SK-N-SH treated with all-trans-retinoic acid at 6 μM for 48 hours (cell line): ENCODE measurements around the gene UROS.

Experiments
- ATAC-seq: fragments of 200-7000 bp; cut with Tn5 transposase; 3 replicates; pipeline ENCODE4 v1.9.1; 2020; ENCODE audit warnings: mild to moderate bottlenecking, moderate library complexity
- ARNTL ChIP-seq: fragments of 450-650 bp; formaldehyde crosslinking; IDR thresholded peaks from 2 replicates; pipeline ENCODE4 v1.5.0; 2020; ENCODE audit warnings: low read depth, mild to moderate bottlenecking, moderate library complexity, borderline replicate concordance
- BACH2 ChIP-seq: fragments of 250-450 bp; sonication (Bioruptor Pico); IDR thresholded peaks from 2 replicates; pipeline ENCODE4 v1.9.0; 2021; ENCODE audit warnings: mild to moderate bottlenecking, borderline replicate concordance
- CREB5 ChIP-seq: fragments of 250-450 bp; sonication (Bioruptor Pico); IDR thresholded peaks from 2 replicates; pipeline ENCODE4 v1.5.1; 2020; ENCODE audit warnings: low read depth, mild to moderate bottlenecking, moderate library complexity
- CSDC2 ChIP-seq: fragments of 250-450 bp; sonication (Bioruptor Pico); IDR thresholded peaks from 2 replicates; pipeline ENCODE4 v1.5.0; 2020; ENCODE audit warnings: mild to moderate bottlenecking, moderate library complexity
- ESRRG ChIP-seq: fragments of 250-450 bp; sonication (Bioruptor Pico); IDR thresholded peaks from 2 replicates; pipeline ENCODE4 v1.6.1; 2021; ENCODE audit warnings: mild to moderate bottlenecking
- GLIS3 ChIP-seq: fragments of 250-450 bp; sonication (Bioruptor Pico); IDR thresholded peaks from 2 replicates; pipeline ENCODE4 v1.5.0; 2020; ENCODE audit warnings: mild to moderate bottlenecking, moderate library complexity
- ISL1 ChIP-seq: fragments of 250-450 bp; sonication (Bioruptor Pico); IDR thresholded peaks from 2 replicates; pipeline ENCODE4 v2.1.2; 2022; ENCODE audit warnings: mild to moderate bottlenecking, moderate library complexity
- OSR1 ChIP-seq: fragments of 250-450 bp; sonication (Bioruptor Pico); IDR thresholded peaks from 2 replicates; pipeline ENCODE4 v1.8.0; 2022; ENCODE audit warnings: moderate library complexity, mild to moderate bottlenecking, inconsistent platforms
- PATZ1 ChIP-seq: fragments of 250-450 bp; sonication (Bioruptor Pico); IDR thresholded peaks from 2 replicates; pipeline ENCODE4 v1.8.0; 2020; ENCODE audit warnings: mild to moderate bottlenecking, moderate library complexity, borderline replicate concordance
- PPARA ChIP-seq: fragments of 250-450 bp; sonication (Bioruptor Pico); IDR thresholded peaks from 2 replicates; pipeline ENCODE4 v1.5.0; 2020; ENCODE audit warnings: mild to moderate bottlenecking, borderline replicate concordance
- RARB ChIP-seq: fragments of 250-450 bp; sonication (Bioruptor Pico); IDR thresholded peaks from 2 replicates; pipeline ENCODE4 v1.8.0; 2021; ENCODE audit warnings: mild to moderate bottlenecking, moderate library complexity
- SNAI2 ChIP-seq: fragments of 250-450 bp; sonication (Bioruptor Pico); IDR thresholded peaks from 2 replicates; pipeline ENCODE4 v1.5.0; 2020; ENCODE audit warnings: mild to moderate bottlenecking, moderate library complexity
- TOX ChIP-seq: fragments of 250-450 bp; sonication (Bioruptor Pico); IDR thresholded peaks from 2 replicates; pipeline ENCODE4 v1.8.0; 2021; ENCODE audit warnings: mild to moderate bottlenecking, moderate library complexity, borderline replicate concordance
- ZC3H10 ChIP-seq: fragments of 250-450 bp; sonication (Bioruptor Pico); IDR thresholded peaks from 2 replicates; pipeline ENCODE4 v1.5.1; 2021; ENCODE audit warnings: mild to moderate bottlenecking, moderate library complexity
- ZFP3 ChIP-seq: fragments of 250-450 bp; sonication (Bioruptor Pico); IDR thresholded peaks from 2 replicates; pipeline ENCODE4 v1.5.0; 2020; ENCODE audit warnings: mild to moderate bottlenecking, moderate library complexity
- ZFP30 ChIP-seq: fragments of 450-650 bp; formaldehyde crosslinking; IDR thresholded peaks from 2 replicates; pipeline ENCODE4 v1.5.0; 2022; ENCODE audit warnings: mild to moderate bottlenecking, moderate library complexity
- ZNF565 ChIP-seq: fragments of 450-650 bp; formaldehyde crosslinking; conservative IDR thresholded peaks from 2 replicates; pipeline ENCODE4 v1.5.0; 2020; ENCODE audit warnings: low read depth, mild to moderate bottlenecking, moderate library complexity
- ZNF70 ChIP-seq: fragments of 450-650 bp; formaldehyde crosslinking; IDR thresholded peaks from 2 replicates; pipeline ENCODE4 v1.5.0; 2020; ENCODE audit warnings: mild to moderate bottlenecking, moderate library complexity
- ZNF8 ChIP-seq: fragments of 450-650 bp; formaldehyde crosslinking; IDR thresholded peaks from 2 replicates; pipeline ENCODE4 v1.5.0; 2020; ENCODE audit warnings: mild to moderate bottlenecking, moderate library complexity
- TF ChIP-seq, protein P1 (sequence below): fragments of 250-450 bp; sonication (Bioruptor Pico); IDR thresholded peaks from 2 replicates; pipeline ENCODE4 v1.5.1; 2021; ENCODE audit warnings: mild to moderate bottlenecking, moderate library complexity
- TF ChIP-seq, protein P2 (sequence below): fragments of 250-450 bp; sonication (Bioruptor Pico); IDR thresholded peaks from 2 replicates; pipeline ENCODE4 v1.5.0; 2020; ENCODE audit warnings: mild to moderate bottlenecking, moderate library complexity

Gene UROS

DNA sequence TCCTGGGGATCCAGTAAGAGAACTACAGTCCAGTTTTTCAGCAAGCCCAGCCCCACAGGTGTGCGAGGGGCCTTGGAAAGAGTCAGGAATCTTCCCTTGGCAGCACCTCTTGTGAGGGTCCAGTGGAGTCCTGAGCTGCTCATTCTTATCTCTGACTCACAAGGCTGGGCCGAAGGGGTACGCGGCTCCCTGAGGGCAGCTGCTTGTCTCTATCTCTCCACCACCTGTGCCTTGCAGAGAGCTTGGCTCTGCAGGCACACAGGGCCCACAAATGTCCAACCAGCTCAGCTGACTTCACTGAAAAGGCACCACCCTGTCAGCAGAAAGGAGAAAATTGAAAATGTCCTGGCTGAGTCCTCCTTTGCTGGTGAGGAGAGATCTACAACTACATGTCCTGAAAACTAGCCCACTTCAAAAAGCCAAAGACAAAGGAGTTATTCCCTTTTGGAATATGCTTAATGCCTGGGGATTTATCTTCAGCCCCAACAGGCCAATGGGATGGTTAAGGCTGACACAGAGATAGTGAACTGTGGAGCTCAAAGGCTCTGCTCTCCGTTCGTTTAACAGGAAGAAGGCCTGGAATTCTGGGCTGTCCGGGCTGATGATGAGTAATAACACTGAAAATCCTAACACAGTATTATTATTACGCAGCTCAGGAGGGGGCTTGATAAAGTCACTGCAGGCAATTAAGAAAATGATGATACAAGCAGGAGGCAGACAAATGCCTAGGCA is 23.4 kb downstream of the UROS start (continued):
- no peak for TF ChIP-seq PPARA (CRISPR knock-in tag)
- TF ChIP-seq OSR1 = no peak
- no peak for TF ChIP-seq RARB
- no peak for TF ChIP-seq SNAI2 (CRISPR knock-in tag)
- no peak for TF ChIP-seq BACH2 (CRISPR knock-in tag)

GRCh38 chr10:125797994-125798662 is 24.9 kb downstream of the UROS start:
- ATAC-seq = no peak
- TF ChIP-seq ARNTL = no peak
- TF ChIP-seq, protein P1, sequence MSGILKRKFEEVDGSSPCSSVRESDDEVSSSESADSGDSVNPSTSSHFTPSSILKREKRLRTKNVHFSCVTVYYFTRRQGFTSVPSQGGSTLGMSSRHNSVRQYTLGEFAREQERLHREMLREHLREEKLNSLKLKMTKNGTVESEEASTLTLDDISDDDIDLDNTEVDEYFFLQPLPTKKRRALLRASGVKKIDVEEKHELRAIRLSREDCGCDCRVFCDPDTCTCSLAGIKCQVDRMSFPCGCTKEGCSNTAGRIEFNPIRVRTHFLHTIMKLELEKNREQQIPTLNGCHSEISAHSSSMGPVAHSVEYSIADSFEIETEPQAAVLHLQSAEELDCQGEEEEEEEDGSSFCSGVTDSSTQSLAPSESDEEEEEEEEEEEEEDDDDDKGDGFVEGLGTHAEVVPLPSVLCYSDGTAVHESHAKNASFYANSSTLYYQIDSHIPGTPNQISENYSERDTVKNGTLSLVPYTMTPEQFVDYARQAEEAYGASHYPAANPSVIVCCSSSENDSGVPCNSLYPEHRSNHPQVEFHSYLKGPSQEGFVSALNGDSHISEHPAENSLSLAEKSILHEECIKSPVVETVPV (CRISPR knock-in tag) = no peak
- no peak for TF ChIP-seq ISL1 (CRISPR knock-in tag)
- no peak for TF ChIP-seq ZC3H10 (CRISPR knock-in tag)
- TF ChIP-seq, protein P2, sequence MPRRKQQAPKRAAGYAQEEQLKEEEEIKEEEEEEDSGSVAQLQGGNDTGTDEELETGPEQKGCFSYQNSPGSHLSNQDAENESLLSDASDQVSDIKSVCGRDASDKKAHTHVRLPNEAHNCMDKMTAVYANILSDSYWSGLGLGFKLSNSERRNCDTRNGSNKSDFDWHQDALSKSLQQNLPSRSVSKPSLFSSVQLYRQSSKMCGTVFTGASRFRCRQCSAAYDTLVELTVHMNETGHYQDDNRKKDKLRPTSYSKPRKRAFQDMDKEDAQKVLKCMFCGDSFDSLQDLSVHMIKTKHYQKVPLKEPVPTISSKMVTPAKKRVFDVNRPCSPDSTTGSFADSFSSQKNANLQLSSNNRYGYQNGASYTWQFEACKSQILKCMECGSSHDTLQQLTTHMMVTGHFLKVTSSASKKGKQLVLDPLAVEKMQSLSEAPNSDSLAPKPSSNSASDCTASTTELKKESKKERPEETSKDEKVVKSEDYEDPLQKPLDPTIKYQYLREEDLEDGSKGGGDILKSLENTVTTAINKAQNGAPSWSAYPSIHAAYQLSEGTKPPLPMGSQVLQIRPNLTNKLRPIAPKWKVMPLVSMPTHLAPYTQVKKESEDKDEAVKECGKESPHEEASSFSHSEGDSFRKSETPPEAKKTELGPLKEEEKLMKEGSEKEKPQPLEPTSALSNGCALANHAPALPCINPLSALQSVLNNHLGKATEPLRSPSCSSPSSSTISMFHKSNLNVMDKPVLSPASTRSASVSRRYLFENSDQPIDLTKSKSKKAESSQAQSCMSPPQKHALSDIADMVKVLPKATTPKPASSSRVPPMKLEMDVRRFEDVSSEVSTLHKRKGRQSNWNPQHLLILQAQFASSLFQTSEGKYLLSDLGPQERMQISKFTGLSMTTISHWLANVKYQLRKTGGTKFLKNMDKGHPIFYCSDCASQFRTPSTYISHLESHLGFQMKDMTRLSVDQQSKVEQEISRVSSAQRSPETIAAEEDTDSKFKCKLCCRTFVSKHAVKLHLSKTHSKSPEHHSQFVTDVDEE = no peak
- TF ChIP-seq ZFP30 = no peak
- TF ChIP-seq BACH2 (CRISPR knock-in tag) = no peak
- TF ChIP-seq CREB5 (CRISPR knock-in tag) = no peak
- TF ChIP-seq OSR1 = no peak
- TF ChIP-seq ZNF70 (CRISPR knock-in tag) = no peak
- no peak for TF ChIP-seq ZFP3 (CRISPR knock-in tag)
- TF ChIP-seq TOX (CRISPR knock-in tag) = no peak
- TF ChIP-seq GLIS3 (CRISPR knock-in tag) = no peak
- TF ChIP-seq ZNF8 (CRISPR knock-in tag) = no peak
- TF ChIP-seq PATZ1 = no peak
- TF ChIP-seq ZNF565 (CRISPR knock-in tag) = no peak
- TF ChIP-seq CSDC2 = no peak

GRCh38 chr10:125797424-125797823 is 25.6 kb downstream of the UROS start:
- TF ChIP-seq PATZ1 = no peak
- no peak for TF ChIP-seq ZNF565 (CRISPR knock-in tag)
- TF ChIP-seq TOX (CRISPR knock-in tag) = no peak
- no peak for TF ChIP-seq SNAI2 (CRISPR knock-in tag)
- TF ChIP-seq PPARA (CRISPR knock-in tag) = no peak
- no peak for TF ChIP-seq RARB
- TF ChIP-seq ESRRG = no peak
- TF ChIP-seq ZFP3 (CRISPR knock-in tag) = no peak
- TF ChIP-seq OSR1 = no peak
- no peak for TF ChIP-seq ZNF70 (CRISPR knock-in tag)
- TF ChIP-seq, protein P1 (CRISPR knock-in tag) = no peak
- TF ChIP-seq ZFP30 = no peak
- TF ChIP-seq GLIS3 (CRISPR knock-in tag) = no peak
- no peak for ATAC-seq
